Measurements from ENCODE around the gene ASIP.

DNA sequence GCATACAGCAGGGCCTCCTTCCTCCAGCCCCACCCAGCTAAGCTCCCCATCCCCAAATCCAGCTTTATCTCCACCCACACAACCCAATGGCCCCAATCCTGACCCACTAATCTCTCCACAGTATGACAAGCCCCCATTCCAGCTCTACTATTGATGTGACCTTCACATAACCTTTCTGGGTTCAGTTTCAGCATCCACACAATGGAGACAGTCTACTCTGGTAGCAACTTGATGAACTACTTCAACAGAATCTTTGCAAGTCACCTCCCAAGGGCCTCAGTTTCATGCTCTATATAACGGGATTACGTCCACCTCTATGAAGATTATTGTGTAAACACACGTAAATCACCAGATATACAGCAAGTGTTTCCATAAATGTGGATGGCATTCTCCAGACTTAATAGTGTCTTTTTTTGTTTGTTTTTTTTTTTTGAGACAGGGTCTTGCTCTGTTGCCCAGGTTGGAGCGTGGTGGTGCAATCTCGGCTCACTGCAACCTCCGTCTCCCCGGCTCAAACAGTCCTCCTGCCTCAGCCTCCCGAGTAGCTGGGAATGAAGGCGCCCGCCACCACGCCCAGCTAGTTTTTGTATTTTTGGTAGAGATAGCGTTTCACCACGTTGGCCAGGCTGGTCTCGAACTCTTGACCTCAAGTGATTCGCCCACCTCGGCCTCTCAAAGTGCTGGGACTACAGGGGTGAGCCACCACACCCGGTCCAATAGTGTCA is 60.5 kb downstream of the ASIP start:
- no peak for TF ChIP-seq CREB1 (IDR thresholded peaks at IDR 0.05)
- TF ChIP-seq CREB1 (CRISPR knock-in tag; IDR thresholded peaks at IDR 0.05): no peak
- no peak for TF ChIP-seq IRF2 (CRISPR knock-in tag; IDR thresholded peaks at IDR 0.05)
- TF ChIP-seq SRSF1 (optimal IDR thresholded peaks at IDR 0.05; ENCODE audit: low read depth, low read length): no peak
- no peak for TF ChIP-seq MAFF (IDR thresholded peaks at IDR 0.05; ENCODE audit: low read depth, low read length)
- TF ChIP-seq ZNF564 (CRISPR knock-in tag; IDR thresholded peaks at IDR 0.05): no peak
- TF ChIP-seq, protein P1, sequence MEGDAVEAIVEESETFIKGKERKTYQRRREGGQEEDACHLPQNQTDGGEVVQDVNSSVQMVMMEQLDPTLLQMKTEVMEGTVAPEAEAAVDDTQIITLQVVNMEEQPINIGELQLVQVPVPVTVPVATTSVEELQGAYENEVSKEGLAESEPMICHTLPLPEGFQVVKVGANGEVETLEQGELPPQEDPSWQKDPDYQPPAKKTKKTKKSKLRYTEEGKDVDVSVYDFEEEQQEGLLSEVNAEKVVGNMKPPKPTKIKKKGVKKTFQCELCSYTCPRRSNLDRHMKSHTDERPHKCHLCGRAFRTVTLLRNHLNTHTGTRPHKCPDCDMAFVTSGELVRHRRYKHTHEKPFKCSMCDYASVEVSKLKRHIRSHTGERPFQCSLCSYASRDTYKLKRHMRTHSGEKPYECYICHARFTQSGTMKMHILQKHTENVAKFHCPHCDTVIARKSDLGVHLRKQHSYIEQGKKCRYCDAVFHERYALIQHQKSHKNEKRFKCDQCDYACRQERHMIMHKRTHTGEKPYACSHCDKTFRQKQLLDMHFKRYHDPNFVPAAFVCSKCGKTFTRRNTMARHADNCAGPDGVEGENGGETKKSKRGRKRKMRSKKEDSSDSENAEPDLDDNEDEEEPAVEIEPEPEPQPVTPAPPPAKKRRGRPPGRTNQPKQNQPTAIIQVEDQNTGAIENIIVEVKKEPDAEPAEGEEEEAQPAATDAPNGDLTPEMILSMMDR (CRISPR knock-in tag; IDR thresholded peaks at IDR 0.05): no peak
- TF ChIP-seq, protein P2, sequence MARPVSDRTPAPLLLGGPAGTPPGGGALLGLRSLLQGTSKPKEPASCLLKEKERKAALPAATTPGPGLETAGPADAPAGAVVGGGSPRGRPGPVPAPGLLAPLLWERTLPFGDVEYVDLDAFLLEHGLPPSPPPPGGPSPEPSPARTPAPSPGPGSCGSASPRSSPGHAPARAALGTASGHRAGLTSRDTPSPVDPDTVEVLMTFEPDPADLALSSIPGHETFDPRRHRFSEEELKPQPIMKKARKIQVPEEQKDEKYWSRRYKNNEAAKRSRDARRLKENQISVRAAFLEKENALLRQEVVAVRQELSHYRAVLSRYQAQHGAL (CRISPR knock-in tag; IDR thresholded peaks at IDR 0.05; ENCODE audit: not compliant biosample characterization): no peak
- no peak for TF ChIP-seq ZNF841 (CRISPR knock-in tag; IDR thresholded peaks at IDR 0.05; ENCODE audit: borderline replicate concordance)
- no peak for TF ChIP-seq ZFP36 (IDR thresholded peaks at IDR 0.05; ENCODE audit: borderline replicate concordance, low read depth, low read length, partially characterized antibody)
- no peak for TF ChIP-seq KMT2A (CRISPR knock-in tag; IDR thresholded peaks at IDR 0.05)

Measured in HepG2 (cell line).